Measurements from ENCODE around the gene FHIT.

The FHIT gene

DNA sequence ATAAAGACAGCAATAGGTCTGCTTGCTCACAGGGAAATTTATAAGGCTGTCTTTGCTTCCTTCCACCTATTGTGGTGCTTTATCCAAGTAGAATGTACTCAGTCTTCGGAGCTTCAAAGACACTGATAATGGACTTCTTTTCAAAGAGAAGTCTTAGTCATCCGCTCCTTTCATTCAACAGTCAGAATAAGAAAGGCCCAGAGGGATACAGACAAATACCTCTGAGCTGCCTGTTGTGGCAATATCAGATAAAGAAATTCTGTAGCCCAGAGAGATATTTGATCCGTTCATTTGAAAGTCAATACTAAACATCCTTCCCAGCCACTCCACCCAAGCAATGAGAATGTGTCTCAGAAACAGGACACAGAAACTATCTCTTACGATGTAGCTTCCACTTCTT, 110.0 kb downstream of the FHIT start:
- DNase-seq (ENCODE audit: low spot score): no peak
- in situ Hi-C loops (cut with MboI; ENCODE audit: low sequenced_read_pairs, unreplicated experiment): no loop called here
- TF ChIP-seq, protein P1, sequence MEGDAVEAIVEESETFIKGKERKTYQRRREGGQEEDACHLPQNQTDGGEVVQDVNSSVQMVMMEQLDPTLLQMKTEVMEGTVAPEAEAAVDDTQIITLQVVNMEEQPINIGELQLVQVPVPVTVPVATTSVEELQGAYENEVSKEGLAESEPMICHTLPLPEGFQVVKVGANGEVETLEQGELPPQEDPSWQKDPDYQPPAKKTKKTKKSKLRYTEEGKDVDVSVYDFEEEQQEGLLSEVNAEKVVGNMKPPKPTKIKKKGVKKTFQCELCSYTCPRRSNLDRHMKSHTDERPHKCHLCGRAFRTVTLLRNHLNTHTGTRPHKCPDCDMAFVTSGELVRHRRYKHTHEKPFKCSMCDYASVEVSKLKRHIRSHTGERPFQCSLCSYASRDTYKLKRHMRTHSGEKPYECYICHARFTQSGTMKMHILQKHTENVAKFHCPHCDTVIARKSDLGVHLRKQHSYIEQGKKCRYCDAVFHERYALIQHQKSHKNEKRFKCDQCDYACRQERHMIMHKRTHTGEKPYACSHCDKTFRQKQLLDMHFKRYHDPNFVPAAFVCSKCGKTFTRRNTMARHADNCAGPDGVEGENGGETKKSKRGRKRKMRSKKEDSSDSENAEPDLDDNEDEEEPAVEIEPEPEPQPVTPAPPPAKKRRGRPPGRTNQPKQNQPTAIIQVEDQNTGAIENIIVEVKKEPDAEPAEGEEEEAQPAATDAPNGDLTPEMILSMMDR (IDR thresholded peaks at IDR 0.05; ENCODE audit: borderline replicate concordance, control extremely low read depth, extremely low read depth, insufficient read depth, missing control alignments): no peak

DNA sequence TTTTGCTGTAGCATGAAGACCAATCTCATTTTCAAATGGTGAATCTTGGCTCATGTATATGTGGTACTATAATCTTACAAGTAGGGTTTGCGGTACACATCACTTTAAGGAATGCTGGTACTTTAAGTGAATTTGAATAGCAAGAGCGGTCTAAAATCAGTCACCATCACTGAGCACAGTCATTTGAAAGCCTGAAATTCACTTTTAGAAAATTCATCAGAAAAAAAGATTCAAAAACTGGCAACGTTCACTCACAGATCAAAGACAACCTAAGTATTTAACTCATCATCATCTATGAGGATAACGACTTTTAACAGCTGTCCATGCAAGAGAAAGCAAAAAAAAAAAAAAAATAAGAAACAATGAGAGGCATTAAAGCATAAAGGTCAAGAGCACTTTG, 111.6 kb downstream of the FHIT start:
- TF ChIP-seq, protein P1 (IDR thresholded peaks at IDR 0.05; ENCODE audit: borderline replicate concordance, control extremely low read depth, extremely low read depth, insufficient read depth, missing control alignments): no peak
- in situ Hi-C loops (cut with MboI; ENCODE audit: low sequenced_read_pairs, unreplicated experiment): no loop called here
- DNase-seq (ENCODE audit: low spot score): no peak

DNA sequence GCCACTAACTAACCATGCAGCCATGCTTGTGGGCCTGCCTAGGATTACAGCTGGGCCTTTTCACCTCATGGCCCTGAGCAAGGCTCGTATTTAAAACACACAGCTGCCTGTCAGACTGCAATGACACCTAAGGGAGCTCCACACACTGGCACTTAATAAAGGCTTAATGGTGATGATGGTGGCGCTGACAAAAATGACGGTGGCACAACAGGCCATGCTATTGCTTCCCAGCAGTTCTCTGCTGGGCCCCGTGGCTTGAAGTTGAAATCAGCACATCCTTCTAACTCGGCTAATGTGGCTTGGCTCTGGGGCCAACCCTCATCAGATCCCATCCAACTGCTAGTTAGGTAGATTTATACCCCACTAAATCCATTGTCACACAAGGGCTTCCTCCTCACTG, 112.9 kb downstream of the FHIT start:
- TF ChIP-seq, protein P1 (IDR thresholded peaks at IDR 0.05; ENCODE audit: borderline replicate concordance, control extremely low read depth, extremely low read depth, insufficient read depth, missing control alignments): no peak
- no peak for DNase-seq (ENCODE audit: low spot score)
- in situ Hi-C loops (cut with MboI; ENCODE audit: low sequenced_read_pairs, unreplicated experiment): no loop called here

DNA sequence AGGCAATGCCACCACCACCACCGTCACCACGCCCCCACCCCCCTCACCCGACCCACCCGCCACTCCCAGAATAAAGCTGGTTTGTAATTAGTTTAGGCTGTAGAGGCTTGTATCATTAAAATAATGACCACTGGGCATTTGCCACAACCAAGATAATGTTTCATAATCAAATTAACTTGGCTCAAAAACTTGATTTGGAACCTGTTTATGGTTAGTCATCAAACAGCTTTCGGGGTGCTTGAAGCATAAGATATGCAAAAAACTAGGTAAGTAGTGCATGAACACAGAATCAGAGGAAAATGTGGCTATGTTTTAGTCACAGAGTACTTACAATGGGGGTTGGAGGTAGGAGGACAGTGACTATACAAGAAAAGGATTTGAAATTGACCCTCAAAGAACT, 115.1 kb downstream of the FHIT start:
- in situ Hi-C loops (cut with MboI; ENCODE audit: low sequenced_read_pairs, unreplicated experiment): no loop called here
- no peak for DNase-seq (ENCODE audit: low spot score)
- TF ChIP-seq, protein P1 (IDR thresholded peaks at IDR 0.05; ENCODE audit: borderline replicate concordance, control extremely low read depth, extremely low read depth, insufficient read depth, missing control alignments): no peak

DNA sequence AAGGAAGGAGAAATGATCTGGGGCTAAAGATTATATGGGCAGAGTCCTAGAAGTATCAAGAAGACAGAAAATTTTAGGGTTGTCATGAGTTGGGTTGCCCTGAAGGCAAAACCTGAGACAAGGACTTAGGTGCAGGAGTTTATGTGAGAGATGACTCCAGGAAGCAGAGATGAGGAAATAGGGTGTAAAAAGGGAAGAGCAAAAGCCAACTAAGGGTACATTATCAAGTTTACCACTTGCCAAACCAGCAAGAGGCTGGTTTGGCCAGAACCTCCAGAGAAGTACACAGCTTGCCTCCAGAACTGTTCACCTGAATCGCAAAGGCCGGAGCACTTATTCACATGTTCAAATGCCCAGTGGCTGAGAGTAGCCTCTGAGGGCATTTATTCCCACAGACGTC, 116.7 kb downstream of the FHIT start:
- in situ Hi-C loops (cut with MboI; ENCODE audit: low sequenced_read_pairs, unreplicated experiment): no loop called here
- no peak for DNase-seq (ENCODE audit: low spot score)
- TF ChIP-seq, protein P1 (IDR thresholded peaks at IDR 0.05; ENCODE audit: borderline replicate concordance, control extremely low read depth, extremely low read depth, insufficient read depth, missing control alignments): no peak

DNA sequence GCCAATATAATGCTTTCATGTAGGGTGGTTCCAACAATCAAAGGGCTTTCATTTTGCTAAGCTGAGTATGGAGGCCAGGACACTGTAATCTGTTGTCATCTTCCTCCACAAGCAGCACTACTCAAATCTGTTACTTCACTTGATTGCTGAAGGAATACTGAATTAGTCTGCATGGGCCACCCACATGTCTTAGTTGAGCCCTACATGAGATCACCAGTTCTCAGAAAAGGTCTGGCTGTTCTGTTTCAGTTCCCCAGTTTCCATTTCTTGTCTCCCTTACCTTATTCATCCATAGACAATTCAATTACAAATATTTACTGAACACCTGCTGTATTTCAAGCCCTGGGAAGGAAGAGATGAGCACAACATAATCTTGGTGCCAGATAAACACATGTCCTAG, 119.2 kb downstream of the FHIT start:
- in situ Hi-C loops (cut with MboI; ENCODE audit: low sequenced_read_pairs, unreplicated experiment): no loop called here
- DNase-seq (ENCODE audit: low spot score): peak; percentile 37
- TF ChIP-seq, protein P1 (IDR thresholded peaks at IDR 0.05; ENCODE audit: borderline replicate concordance, control extremely low read depth, extremely low read depth, insufficient read depth, missing control alignments): no peak

DNA sequence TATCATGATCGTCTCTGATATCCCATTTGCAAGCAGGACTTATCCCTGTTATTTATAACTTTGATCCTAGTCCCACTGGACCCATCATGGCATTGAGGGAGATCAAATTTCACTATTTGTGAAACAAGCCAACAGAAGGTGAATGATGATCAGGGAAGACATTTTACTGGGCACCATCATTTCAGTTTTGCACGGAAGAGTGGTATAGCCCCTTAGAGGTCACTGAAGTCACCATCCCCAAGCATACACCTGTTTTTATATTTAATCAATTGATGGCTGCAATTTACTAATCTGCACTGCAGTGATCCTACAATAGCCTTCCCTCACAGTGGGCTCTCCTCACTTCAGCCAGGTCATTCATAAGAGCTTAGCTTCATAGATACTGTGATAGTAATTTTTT, 132.4 kb downstream of the FHIT start:
- in situ Hi-C loops (cut with MboI; ENCODE audit: low sequenced_read_pairs, unreplicated experiment): no loop called here
- no peak for DNase-seq (ENCODE audit: low spot score)
- TF ChIP-seq, protein P1 (IDR thresholded peaks at IDR 0.05; ENCODE audit: borderline replicate concordance, control extremely low read depth, extremely low read depth, insufficient read depth, missing control alignments): no peak
